HG03139 (cell line): ENCODE measurements around the gene DVL2.

Source experiments
- ATAC-seq: cut with Tn5 transposase; IDR thresholded peaks from one replicate; pipeline ENCODE4 v1.9.1; 2021; ENCODE audit not compliant: unreplicated experiment

The DVL2 gene

DNA sequence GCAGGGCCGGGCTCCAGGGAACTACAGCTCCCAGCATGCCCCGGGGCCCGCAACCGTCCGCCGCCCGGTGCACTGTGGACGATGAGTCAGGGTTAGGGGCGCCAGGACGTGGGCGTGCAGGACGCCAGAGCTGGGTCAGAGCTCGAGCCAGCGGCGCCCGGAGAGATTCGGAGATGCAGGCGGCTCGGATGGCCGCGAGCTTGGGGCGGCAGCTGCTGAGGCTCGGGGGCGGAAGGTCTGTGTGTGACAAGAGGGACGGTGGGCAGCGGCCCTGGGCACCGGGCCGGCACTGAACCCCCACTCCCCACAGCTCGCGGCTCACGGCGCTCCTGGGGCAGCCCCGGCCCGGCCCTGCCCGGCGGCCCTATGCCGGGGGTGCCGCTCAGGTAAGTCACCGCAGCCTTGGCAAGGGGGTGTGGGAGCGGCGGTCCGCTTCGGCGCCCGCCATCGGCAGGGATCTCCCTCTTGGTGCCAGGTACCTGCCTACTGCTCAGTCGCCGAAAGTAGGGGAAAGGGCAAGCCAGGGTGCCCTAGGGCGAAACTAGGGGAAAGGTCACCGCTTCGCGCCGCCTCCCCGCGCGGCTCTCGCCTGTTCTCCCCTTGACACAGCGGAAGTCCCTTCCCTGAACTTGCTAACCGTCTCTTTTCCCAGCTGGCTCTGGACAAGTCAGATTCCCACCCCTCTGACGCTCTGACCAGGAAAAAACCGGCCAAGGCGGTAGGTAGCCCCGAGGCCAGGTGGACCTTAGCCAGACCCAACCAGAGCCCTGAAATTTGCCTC lies 14.3 kb downstream of the DVL2 start, which contains the start of the genes ACADVL and DLG4:
ACADVL (plus strand) TSS at position 127 of the 781 bp plus-strand sequence; CDS start at position 174, 47 bp downstream.
DLG4 (minus strand) TSS at position 25 of the 781 bp plus-strand sequence.
- ATAC-seq = peak; percentile 49

DNA sequence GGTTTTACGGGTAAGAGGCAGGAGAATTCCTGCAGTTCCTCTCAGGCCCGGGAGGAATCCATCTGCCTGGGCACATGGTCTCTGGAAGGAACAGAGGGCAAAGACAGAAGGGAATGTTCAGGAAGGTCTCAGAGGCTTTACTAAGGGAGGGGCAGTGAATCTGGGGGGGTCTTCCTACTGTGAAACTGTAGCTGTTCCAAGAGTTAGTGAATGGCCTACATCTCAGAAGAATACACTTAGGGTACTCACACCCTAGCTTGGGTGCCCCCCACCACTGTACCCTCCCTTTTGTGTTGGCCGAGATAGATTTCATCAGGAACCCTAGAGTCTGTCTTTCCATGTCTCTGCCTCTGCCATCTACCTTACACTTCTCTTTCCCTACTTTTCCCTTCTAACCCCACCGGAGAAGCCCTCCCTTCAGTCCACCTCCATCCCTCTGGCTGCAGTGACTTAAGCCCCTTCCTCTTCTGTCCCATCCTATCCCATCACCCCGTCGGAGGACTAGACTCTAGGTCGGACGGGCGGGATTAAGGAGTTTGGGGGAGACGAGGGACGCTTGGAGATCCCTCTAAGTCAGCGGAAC lies 15.0 kb downstream of the DVL2 start:
- no peak for ATAC-seq

DNA sequence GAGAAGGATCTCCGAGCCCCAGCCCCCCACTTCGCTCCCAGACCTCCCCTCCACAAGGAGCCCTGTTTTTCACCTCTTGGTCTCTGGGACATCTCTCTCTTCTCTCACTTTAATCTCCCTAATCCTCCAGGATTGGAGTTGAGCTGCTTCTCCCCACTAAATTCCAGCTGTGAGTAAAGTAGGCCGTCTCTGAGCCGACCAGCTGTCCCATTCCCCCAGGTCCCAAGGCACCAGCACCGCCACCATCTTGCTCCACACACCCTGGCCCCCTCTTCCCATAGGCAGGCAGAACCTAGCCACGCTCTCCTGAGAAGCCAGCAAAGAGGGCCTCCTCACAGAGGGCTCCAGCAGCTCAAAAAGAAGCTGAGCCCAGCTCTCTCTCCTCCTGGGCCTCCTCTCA lies 15.6 kb downstream of the DVL2 start:
- no peak for ATAC-seq

DNA sequence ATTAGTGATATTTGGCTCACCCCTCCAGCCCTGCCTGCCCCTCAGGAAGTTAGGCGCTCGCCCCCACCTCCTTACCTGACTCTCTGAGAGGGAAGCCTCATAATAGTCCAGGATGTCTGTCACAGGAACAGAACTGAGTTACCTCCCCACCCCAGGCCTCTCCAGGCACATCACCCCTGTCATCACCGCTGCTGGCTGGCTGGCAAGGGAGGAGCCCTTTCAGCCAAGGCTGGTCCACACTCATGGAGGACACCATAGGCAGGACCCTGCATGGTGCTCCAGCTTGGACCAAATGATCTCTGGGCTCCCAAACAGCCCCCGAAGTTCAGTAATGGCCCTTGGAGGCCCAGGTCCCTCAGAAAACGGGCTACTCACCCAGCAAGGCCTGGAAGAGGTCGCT lies 16.2 kb downstream of the DVL2 start:
- ATAC-seq = no peak

DNA sequence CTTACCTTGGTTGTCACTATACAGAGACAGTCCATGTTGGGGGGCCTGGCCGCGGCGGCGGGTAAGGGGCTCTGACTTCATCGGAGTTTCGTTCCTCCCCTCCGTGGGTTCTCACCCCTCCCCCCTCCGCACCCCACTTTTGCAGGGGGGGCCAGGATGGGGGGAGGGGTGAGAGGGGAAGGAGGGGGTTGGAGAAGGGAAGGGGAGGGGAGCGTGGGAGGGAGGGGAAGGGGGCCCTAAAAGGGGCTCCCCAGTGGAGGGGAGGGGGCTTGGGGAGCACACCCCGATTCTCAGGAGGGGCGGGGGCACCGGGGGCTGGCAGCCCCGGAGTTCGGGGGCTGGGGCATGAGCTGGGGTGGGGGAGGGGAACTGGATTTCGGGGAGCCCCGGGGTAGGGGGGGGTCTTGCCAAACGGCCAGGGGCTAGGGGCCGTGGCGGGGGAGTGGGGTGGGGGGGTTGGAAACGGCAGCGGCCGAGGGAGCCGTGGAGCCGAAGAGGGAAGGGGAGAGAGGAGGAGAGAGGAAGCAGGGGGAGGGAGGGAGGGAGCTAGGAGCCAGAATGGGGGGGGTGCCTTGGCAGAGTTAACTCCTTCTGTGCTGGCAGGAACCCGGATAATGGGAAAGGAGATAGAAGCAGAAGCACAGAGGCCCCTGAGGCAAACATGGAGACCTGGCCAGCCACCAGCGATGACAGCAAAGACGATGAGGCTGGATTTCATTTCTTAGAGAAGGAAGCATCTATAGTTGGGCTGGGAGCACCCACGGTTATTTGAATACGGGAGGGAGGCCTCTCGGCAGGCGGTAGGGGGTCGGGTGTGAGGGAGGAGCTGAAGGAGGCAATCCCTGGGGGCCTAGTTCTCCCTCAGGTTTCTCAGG lies 17.0 kb downstream of the DVL2 start:
- ATAC-seq = no peak

DNA sequence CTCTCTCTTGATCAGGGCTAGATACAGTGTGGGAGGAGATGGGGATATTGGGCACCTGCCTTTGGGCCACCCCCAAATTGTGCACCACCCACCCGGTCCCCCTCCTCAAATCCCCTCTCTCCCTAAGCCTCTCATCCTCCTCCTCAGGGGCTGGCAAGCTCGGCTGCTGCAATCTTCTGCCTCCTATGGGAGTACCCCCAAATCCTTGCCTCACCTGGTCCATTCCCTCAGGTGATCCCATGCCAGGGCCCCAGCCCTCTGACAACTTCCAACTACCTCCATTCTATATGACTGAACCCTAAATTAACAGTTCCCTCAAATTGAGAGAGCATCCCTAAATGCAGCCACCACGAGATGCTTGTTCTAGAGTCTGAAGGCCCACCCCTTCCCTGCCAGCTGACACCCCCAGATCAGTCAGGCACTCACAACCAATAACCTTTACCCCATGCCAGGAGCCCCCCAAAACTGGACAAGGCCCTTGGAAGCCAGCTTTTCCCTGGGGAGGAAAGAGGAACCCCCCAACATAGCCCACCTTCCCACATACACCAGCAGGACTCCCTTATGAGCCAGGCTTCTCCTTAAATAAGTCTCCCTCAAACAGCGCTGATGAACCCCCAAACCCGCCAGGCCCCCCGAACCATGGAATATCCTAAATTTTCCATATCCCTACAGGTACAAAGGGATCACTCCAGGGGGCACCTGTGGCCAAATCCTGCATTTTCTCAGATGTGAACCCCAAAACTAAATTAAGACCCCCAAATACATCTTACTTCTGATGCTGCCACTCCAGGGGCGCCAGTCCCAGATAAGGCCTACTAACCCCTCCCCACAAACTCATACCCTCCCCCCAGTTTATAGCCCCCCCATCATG lies 17.8 kb downstream of the DVL2 start:
- no peak for ATAC-seq

DNA sequence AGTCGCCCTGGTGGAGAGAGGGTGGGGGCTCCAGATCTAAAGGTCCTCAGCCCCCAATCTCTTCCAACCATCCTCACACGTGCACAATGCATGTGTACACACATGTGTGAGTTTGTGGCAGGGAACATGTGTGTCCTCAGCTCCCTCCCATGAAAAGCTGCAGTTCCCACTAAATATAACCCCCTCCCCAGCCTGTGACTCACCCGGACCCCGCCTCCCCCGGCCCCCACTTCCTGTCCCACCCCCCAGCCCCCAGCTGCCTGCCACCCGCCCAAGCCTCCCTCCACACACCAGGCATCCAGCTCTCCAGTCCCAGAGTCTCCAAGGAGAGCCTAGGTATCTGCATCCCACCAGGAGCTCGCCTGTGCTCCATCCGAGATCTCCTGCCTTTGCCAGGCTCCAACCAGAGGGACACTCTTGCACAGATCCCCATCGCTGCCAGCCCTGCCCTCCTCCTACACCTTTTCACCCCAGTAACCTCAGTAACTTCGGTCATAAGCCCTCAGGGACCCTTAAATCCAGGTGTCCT lies 18.6 kb downstream of the DVL2 start:
- no peak for ATAC-seq

DNA sequence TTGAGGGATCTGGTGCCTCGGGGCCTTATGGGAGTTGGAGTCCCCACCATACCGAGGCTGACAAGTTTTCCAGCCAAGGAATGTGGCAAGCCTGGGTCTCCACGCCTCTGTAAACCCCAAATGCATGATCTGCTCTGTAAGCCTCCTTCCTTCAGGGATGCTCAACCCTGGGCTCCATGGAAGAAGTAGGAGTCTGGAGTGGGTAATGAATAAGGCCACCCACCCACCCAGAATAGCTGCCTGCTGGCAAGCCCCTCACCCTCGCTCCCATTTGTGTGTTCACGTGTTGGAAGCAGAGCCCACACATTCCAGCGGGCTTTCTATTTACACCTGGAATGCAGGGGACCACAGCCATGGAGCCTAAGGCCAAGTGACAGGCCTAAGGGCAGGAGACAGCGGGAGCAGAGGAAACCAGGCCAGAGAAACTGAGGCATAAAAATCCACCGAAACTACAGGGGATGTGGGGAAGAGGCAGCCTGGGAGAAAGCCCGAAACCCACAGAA lies 19.1 kb downstream of the DVL2 start:
- ATAC-seq = no peak

DNA sequence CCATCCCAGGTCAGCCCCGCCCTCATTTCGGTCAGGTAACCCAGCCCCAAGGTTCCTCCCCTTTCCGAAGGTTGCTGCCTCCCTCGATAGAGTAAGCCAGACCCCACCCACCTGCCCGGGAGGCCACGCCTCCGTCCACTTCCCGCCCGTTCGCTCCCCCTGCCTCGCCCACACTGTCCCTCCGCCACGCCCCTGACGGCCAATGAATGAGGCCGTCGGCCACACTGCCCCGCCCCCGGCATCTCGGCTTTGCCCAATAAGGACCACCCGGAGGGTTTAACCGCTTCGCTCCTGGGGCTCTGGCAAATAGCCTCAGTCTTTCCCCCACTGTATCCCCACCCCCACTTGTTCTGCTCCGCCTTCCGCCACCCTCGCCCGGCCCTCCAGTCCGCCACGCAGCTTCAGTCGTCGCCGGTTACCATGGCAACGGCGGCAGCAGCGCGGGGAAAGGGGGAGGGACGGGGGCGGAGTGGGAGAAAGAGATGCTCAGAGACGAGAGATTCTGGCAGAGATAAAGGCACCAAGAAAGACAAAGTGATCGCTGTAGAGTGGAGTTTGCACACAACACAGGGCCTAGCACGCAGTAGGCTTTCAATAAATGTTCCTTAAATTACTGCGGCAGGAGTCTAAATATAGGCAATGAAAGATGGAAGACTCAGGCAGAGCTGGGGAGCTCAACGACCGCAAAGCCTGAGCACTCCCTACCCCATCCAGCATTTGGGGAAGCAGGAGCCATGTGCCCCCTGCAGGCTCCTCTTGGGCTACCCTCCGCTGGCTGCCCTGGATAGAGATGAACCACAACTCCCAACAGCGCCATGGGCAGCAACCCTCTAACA lies 19.8 kb downstream of the DVL2 start:
- ATAC-seq = peak; percentile 75

DNA sequence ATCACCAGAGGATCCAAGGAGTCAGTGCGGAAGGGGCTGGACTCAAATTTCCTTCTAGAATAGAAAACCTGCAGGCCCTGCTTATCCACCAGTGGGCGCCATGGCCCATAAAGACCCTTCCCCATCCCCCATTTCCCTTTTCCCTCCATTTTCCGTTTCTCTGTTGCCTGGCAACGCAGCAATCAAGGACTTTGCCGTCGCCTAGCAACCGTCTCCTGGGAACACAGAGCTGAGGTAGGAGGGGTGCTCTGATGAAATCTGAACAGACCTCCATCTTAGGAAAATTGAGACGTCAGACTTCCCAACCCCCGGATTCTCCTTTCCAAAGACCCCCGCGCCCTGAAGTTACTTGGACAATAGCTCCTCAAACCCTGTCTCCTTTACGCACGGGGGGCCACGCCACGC lies 20.4 kb downstream of the DVL2 start:
- ATAC-seq = no peak

DNA sequence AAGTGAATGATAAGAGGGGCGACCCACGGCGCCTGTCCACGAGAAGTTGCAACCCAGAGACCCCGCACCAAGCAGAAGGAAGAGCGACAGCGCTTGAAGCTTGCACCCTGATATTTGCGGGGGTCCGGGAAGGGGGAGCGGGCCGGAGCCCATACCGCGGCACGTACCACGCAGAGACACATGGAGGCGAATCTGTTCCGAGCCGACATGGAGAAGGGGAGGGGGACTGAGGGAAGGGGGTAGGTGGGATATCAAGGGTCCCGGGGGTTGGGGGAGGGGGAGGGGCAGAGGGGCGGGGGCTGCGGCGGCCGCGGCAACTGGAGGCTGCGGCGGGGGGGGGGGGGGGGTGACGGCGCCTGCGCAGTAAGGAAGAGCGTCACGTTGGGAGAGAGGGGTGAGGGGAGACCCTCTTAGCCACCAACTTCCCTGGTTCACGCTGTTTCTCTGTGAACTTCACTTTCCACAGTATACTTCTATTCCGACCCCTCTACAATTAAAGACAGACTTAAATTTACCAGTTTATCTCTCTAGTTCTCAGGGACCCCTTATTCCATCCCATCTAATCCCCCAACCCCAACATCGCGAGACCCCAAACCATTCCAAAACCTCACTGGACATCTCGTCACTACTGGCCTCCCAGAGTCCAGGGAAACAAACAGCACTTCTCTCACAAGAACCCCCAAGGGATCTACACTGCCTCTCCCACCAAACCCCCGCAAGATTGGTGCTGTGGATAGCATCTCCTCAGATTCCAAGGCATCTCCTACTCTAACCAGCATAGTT lies 22.6 kb downstream of the DVL2 start:
- no peak for ATAC-seq

DNA sequence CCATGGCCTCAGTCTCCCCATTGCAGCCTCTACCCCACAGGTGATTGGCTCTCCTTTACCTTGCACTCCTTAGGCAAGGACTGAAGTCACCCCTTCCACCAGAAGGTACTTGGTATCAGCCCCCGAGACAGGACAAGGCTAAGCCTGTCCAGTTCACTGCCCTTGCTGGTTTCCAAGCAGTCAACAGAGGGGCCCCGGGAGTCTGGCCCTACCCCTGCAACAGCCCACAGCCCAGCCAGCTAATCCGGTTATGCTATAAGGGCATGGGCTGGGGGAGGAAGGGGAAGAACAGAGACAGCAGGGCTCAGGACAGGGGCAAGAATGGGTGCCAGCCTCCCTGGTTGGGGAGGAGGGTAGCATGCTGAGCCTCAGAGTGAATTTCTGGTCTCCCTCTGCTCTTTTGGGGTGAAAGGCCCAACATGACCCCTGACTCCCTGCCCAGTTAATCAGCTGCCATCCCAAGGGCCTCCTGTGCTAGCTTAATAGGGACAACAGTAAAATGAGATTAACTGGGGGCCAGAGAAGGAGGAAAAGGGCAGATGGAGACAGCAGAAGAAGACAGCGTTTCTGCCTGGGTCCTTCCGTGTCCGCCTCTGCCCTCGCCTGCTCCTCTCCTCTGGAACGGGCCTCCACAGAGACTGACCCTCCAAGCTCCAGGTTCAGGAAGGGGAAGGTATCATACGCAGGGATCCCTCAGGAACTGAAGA lies 25.4 kb downstream of the DVL2 start:
- ATAC-seq = no peak

DNA sequence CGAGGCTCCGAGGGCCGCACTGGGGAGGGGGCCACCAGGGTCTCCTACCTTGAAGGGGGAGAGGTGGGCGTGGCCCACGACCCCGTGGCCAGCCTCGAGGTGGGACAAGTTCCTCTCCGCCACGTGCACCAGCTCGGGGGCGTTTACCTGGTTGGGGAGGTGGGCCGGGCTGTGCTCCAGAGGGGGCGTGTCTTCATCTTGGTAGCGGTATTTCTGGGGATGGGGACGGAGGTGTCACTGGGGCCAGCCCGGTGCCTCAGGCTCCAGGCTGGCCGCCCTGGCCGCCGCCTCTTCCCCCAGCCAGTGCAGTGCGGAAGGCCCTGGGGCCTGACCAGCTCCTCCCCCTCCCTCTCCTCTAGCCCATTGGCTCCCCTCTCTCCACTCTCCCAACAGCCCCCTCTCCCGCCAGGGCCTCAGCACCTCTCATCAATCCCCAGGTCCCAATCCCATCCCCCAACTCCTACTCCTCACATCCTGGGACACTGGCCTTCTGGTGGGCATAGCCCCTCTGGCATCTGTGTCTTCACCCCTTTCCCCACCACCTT lies 26.2 kb downstream of the DVL2 start:
- no peak for ATAC-seq

DNA sequence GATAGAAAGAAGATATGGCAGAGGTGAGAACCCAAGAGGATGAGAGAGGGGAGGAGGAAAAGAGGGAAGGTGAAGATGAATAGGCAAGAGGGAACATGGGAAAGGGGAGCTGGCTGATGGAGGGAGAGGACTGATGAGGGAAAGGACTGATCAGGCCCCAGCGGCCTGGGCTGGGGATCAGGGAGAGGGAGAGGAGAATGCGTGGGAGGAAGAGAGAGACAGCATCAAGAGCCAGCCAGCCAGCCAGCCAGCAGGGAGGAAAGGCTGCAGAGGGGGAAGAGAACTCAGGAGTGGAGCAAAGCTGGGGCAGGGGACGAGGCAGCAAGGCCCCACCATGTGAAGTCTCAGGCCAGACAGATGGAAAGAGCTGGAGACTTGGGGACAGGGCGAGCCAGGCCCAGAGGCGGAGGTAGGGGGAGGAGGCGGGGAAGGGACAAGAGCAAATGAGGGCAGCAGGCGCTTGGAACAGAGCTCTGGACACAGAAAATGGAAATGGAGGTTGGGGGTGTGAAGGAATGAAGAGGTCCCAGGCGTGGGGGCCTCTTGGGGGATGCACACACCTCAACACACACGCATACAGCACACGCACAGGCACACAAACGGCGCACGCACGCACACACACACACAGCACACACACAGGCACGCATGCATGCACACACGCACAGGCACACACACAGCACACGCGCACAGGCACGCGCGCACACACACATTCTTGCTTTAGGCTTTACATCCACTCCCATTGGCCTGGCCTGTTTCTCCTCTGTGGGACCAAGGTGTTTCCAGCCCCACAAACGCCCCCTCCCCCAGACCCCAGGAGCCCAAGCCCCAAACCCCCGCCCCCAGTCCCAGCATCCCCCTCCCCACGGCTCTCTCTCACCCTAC lies 27.0 kb downstream of the DVL2 start:
- no peak for ATAC-seq

DNA sequence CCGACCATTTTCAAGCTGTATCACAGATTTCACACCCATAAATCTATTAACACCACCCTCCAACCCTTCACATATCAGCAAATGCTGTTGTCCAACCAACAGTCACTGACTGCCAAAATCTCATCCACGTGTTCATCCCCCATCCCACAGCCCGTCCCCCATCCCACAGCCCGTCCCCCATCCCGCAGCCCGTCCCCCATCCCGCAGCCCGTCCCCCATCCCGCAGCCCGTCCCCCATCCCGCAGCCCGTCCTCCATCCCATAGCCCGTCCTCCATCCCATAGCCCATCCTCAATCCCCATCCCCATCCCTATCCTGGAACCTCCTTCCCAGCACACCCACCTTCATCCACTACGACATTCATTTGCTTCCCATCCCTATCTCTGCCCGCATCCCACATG lies 28.8 kb downstream of the DVL2 start:
- no peak for ATAC-seq

DNA sequence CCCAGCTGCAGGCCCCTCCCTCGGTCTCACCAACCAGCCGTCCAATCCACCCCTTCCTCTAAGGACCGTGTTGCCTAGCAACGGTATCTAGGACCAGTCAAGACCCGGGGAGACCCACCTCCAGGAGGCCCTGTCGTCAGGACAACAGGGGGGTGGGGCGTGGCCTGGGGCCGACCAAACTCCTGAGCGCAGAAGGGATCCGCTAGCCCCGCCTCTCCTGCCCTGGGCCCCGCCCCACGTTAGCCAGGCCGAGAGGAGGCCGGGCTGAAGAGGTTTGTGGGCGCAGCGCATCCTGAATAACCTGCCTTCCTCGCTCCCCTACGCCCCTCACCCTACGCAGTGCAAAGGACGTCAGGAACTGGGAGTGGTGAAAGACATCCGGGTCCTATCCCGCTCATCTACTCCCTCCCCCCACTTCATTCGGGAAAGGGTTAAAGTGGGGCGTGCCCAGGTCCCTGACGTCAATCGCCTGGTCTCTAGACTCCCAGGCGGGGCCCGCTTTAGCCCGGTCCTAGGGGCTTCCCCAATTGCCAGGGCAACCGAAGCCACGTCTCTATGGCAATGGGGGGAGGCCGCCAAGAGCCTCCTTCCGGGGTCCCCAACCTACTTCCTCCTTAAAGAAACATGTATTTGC lies 29.4 kb downstream of the DVL2 start:
- ATAC-seq = peak; percentile 67
